IPS-18a (cell line): ENCODE measurements around the gene CHD8.
"Not testable (repeated sequence)": the region's sequence is repeated elsewhere in the genome, so short reads cannot be mapped to it uniquely, and the experiment has no call there.

ENCODE experiments used
- H3K27ac ChIP-seq: one replicate; pipeline ENCODE4 v1.5.1; 2013; ENCODE audit warnings: low read length
- H3K27me3 ChIP-seq: one replicate; pipeline ENCODE4 v1.6.1; 2013; ENCODE audit warnings: mild to moderate bottlenecking, low read length; ENCODE audit not compliant: control insufficient read depth, insufficient read depth
- H3K36me3 ChIP-seq: one replicate; pipeline ENCODE4 v1.6.1; 2013; ENCODE audit warnings: low read depth, low read length; ENCODE audit not compliant: control insufficient read depth
- H3K4me1 ChIP-seq: one replicate; pipeline ENCODE4 v1.6.1; 2013; ENCODE audit warnings: low read depth, low read length; ENCODE audit not compliant: control insufficient read depth
- H3K4me3 ChIP-seq: one replicate; pipeline ENCODE4 v1.5.1; 2013; ENCODE audit warnings: low read length
- H3K9ac ChIP-seq: one replicate; pipeline ENCODE4 v1.6.1; 2013; ENCODE audit warnings: mild to moderate bottlenecking, low read length, moderate library complexity
- H3K9me3 ChIP-seq: one replicate; pipeline ENCODE4 v1.6.1; 2013; ENCODE audit warnings: low read depth, low read length; ENCODE audit not compliant: control insufficient read depth

The CHD8 gene

DNA sequence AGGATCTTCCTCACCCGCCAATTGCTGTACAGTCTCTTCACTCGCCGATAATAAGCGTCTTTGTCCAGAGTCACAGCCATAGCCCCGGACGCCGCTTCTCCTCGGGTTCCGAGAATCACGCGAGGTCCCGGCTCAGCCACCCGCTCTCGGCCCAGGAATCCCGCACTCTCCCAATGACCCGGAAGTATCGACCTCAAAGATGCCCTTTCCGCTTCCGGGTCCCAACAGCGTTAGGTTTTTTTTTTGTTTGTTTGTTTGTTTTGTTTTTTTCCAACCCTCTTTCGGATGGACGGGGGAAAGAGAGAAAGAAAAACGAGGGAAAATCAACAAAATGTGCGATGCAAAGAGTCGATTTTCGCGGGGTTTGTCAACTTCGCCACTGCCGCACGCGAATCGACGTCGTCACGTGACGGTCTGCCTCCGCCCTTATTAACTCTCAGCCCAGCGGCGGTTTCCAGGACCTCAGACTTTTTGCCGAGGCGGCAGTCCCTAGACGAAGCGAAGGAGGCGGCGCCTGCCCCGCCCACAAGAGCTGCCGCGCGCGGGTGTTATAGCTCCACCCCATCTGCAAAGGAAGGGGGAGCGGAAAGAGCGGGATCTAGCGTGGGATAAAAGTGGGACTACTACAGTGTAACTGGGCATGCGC is 72.0 kb downstream of the CHD8 start, which contains the start of gene SUPT16H:
Gene SUPT16H (minus strand): TSS at position 172 of the 646 bp plus-strand sequence. CDS start 92 bp downstream, at position 80.
- Histone ChIP-seq H3K9me3 (no peaks in the 10 kb centered on the region), H3K4me3 (peak within 1 kb of the TSS; percentile 99), H3K9ac (peak within 1 kb of the TSS; percentile 99), H3K4me1 (peaks cover 12% of the 10 kb centered on the region), H3K36me3 (peaks cover 30% of the 10 kb centered on the region), H3K27me3 (no peaks in the 10 kb centered on the region), H3K27ac (peak within 1 kb of the TSS; percentile 97)

DNA sequence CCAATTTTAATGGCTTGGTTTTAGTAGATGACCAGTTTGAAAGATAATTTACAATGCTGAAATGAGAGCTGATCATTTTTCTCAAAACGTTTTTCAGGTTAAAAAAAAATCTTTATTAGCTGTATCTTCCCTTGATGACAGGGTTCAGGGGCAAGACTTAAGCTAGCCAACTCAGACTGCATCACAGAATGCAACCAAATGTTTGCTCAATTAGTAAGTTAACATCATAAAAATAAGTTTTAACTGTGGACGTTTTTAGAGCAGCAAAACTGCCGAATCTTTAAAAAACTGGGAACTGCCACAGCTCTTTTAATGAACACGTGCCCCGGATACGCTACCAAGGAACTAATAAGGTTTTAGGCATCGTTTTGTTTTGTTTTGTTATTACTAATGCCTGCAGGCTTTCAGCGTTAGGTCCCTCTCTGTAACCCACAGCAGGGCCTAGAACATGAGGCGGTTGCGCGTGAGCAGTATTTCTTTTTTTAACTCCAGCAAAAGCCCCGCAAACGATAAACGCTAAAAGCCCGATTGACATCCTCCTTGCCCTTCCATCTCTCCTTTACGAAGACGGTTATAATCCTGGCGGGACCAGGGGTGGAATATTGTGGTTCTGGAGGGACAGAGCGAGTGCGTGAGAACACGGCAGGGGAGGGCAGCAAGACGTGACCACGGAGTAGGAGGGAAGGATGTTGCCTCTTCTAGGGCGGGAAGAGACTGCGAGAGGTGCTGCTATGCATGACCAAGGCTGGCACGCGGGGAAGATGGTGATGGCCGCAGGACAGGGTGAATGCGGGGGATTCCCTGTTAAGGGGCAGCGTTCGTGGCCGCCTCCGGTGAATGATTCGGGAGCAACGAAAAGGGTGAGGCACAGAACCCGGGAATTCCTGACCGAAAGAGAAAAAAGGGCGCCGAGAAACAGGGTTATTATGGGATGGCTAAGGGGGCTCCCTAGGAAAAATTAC is 72.8 kb downstream of the CHD8 start:
- peak overlapping the region; percentile 99 for H3K9ac ChIP-seq
- H3K27me3 ChIP-seq = no peaks in the 10 kb centered on the region
- H3K36me3 ChIP-seq = peaks cover 30% of the 10 kb centered on the region
- peak overlapping the region; percentile 97 for H3K27ac ChIP-seq
- H3K4me3 ChIP-seq = peak overlapping the region; percentile 99
- H3K9me3 ChIP-seq = no peaks in the 10 kb centered on the region
- peaks cover 12% of the 10 kb centered on the region for H3K4me1 ChIP-seq

DNA sequence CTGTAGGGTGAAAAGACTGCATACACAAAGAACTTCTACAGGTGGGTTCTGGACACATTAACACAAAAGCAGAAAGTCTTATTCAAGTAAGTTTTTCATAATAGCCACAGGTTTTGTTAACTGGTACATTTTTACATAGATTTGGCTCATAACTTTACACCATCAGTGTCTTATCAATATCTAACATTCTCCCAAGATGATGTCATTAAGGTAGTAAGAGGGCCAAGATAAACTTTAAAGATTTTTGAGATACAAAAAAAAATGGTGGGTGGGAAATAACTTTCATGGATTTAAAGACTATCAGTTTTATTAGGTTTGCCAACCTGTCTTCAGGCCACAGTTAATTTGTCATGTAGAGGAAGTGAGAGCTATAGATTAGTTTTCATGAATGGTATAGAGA is 73.8 kb downstream of the CHD8 start:
- H3K4me3 ChIP-seq = peak overlapping the region; percentile 99
- peaks cover 30% of the 10 kb centered on the region for H3K36me3 ChIP-seq

DNA sequence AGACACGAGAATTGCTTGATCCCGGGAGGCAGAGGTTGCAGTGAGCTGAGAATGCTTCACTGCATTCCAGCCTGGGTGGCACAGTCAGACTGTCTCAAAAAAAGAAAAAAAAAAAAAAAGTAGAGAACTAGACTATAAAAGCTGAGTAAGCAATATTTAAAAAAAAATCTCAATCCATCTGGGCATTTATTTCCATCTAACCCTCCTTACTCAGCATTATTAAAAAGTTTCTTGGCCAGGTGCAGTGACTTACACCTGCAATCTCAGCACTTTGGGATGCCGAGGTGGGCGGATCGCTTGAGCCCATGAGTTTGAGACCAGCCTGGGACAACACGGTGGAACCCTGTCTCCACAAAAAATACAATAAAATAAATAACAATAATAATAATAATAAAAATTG is 76.6 kb downstream of the CHD8 start:
- no peak overlapping the region for H3K4me3 ChIP-seq
- peaks cover 31% of the 10 kb centered on the region for H3K36me3 ChIP-seq
- no peak overlapping the region for H3K27ac ChIP-seq
- peaks cover 8% of the 10 kb centered on the region for H3K4me1 ChIP-seq
- no peaks in the 10 kb centered on the region for H3K9me3 ChIP-seq
- no peaks in the 10 kb centered on the region for H3K27me3 ChIP-seq
- H3K9ac ChIP-seq = no peak overlapping the region

More for the DNA sequence above, 73.8 kb downstream of the CHD8 start:
- peaks cover 12% of the 10 kb centered on the region for H3K4me1 ChIP-seq
- H3K9me3 ChIP-seq = no peaks in the 10 kb centered on the region
- H3K27me3 ChIP-seq = no peaks in the 10 kb centered on the region
- peak overlapping the region; percentile 99 for H3K9ac ChIP-seq
- H3K27ac ChIP-seq = no peak overlapping the region

DNA sequence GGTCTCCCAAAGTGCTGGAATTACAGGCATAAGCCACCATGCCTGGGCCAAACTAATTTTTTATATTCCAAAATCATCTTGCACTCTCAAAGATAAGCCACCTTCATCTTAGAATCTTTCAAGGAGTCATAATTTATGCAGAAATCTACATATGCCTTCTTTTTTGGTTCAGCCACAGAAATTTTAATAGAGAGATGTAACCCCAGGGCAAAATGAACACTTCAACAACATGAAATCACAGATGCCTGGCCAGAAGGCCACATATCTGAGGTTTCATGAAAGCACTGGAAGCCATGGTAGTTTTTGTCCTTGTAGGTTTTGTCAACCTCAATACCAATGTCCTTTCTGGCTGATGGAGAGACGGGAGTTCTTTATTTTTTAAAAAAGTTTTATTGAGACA is 81.9 kb downstream of the CHD8 start:
- Histone ChIP-seq H3K36me3 (peaks cover 68% of the 10 kb centered on the region), H3K4me1 (no peaks in the 10 kb centered on the region), H3K9ac (no peak overlapping the region), H3K4me3 (no peak overlapping the region), H3K27me3 (no peaks in the 10 kb centered on the region), H3K27ac (no peak overlapping the region), H3K9me3 (no peaks in the 10 kb centered on the region)

DNA sequence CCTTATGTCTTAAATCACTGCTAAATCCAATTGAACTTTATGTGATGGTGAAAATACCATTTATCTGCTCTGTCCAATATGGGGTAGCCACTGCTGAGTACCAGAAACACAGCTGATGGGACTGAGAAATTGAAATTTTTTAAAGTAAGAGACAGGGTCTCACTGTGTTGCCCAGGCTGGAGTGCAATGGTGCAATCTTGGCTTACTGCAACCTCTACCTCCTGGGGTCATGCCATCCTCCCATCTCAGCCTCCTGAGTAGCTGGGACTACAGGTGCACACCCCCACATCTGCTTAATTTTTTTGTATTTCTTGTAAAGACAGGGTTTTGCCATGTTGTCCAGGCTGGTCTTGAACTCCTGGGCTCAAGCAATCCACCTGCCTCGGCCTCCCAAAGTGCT is 83.1 kb downstream of the CHD8 start:
- H3K27ac ChIP-seq, H3K9ac ChIP-seq: not testable (repeated sequence)
- H3K36me3 ChIP-seq = peaks cover 70% of the 10 kb centered on the region

DNA sequence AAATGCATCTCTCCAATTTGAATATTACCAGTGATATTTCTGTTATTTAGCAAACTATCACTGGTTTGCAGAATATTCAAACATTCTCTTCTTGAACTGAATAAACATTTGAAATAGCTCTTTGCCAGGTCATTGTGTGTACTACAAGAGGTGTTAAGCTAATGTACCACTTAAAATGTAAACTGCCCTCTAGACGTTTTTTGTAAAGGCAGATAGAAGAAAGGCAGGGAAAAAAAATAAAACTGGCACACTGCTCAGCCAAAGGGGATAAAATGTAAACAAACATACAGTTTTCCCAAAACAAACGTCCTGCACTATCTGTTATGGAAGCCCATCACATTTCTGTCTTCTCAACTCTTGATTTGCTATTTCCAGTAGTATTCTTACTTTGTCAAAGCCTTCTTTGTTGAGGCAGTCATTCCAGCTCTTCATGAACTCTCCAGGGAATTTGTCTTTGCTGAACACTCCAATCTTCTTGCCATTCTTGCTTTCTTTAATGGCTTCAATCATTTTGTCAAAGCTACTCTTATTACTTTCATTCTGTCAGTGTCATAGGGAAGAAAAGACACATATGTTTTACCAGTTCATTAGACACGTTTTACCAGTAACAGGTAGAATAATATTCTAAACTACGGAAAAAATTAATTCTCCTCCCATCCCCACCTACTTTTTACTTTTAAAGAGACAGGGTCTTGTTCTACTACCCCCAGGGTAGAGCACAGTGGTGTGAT is 85.8 kb downstream of the CHD8 start:
- Histone ChIP-seq H3K27me3 (no peaks in the 10 kb centered on the region), H3K27ac (no peak overlapping the region), H3K4me3 (no peak overlapping the region), H3K9ac (no peak overlapping the region), H3K4me1 (no peaks in the 10 kb centered on the region), H3K36me3 (peaks cover 81% of the 10 kb centered on the region), H3K9me3 (no peaks in the 10 kb centered on the region)

More for the DNA sequence above, 83.1 kb downstream of the CHD8 start:
- not testable (repeated sequence) for H3K4me3 ChIP-seq, H3K27me3 ChIP-seq, H3K9me3 ChIP-seq, H3K4me1 ChIP-seq

DNA sequence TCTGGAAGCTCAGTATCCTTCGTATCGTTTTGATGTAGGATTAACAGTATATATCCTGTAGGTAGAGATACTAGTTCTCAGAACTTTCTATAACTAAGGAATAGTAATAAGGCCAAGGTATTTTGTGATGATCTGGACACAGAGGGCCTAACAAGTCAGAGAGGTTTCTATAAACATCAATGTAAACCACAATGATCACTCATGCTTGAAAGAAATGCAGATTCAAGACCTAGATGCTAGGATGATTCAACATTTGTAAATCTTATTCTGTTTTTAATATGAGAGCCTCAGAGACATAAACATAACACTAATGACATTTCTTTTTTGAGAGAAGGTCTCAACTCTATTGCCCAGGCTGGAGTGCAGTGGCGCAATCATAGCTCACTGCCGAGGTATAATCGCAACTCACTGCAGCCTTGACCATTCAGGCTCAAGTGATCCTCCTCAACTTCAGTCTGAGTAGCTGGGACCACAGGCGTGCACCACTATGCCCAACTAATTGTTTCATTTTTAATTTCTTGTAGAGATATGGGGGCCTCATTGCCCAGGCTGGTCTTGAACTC is 88.3 kb downstream of the CHD8 start:
- peaks cover 99% of the 10 kb centered on the region for H3K36me3 ChIP-seq
- H3K27me3 ChIP-seq = no peaks in the 10 kb centered on the region
- H3K27ac ChIP-seq = no peak overlapping the region

DNA sequence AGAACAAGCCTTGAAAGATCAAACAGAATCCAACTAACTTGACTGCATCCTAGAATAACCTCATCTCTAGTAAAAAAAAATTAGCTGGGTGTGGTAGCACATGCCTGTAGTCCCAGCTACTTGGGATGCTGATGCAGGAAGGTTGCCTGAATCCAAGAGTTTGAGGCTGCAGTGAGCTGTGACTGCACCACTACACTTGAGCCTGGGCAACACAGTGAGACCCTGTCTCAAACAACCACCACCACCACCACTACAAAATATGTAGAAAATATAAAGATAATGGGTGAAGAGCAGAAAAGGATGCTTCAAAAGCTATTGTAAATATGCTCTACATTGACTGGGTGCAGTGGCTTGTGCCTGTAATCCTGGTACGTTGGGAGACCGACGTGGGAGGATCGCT is 99.4 kb downstream of the CHD8 start:
- no peaks in the 10 kb centered on the region for H3K27me3 ChIP-seq
- no peak overlapping the region for H3K4me3 ChIP-seq
- no peaks in the 10 kb centered on the region for H3K9me3 ChIP-seq
- no peak overlapping the region for H3K27ac ChIP-seq
- peaks cover 97% of the 10 kb centered on the region for H3K36me3 ChIP-seq
- H3K4me1 ChIP-seq = no peaks in the 10 kb centered on the region
- no peak overlapping the region for H3K9ac ChIP-seq

More for the DNA sequence above, 88.3 kb downstream of the CHD8 start:
- Histone ChIP-seq H3K4me1 (no peaks in the 10 kb centered on the region), H3K9me3 (no peaks in the 10 kb centered on the region), H3K4me3 (no peak overlapping the region), H3K9ac (no peak overlapping the region)

DNA sequence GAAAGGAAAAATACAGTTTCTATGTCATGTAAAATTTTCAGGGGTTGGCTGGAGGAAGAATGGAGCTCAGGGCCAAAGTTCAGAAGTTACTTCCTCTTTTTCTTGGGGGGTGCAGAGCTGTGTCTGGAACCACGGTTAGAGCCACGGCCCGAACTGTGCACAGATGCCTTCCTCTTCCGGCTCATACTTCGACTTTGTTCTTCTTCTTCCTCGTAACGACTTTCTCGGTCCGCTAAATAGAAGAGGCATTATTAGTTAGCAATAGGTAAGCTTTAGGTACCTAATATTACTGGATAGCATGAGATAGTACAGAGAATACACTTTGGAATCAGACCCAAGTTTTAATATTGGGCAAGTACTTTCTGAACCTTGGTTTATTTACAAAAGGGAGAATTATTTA is 103.3 kb downstream of the CHD8 start:
- H3K27ac ChIP-seq = no peak overlapping the region
- H3K9ac ChIP-seq = no peak overlapping the region
- no peaks in the 10 kb centered on the region for H3K9me3 ChIP-seq
- no peaks in the 10 kb centered on the region for H3K4me1 ChIP-seq
- H3K4me3 ChIP-seq = no peak overlapping the region
- H3K27me3 ChIP-seq = no peaks in the 10 kb centered on the region
- peaks cover 69% of the 10 kb centered on the region for H3K36me3 ChIP-seq

DNA sequence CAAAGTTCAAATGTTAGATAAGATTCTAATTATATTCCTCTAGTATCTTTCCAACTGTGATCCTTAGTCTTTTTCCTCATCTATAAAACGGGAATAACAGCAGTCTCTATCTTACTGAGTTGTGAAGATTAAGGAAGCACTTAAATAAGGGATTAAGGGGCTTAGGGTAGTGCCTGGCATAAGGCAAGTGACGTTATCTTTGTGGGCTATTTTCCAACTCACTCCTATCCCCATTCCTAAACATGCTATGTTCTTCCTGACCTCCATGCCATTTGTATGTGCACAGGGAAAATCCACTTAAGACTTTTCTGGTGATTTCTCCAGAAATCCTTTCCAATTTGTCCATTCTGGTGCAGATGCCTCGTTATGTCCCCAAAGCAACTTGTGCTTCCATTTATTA is 105.4 kb downstream of the CHD8 start:
- no peak overlapping the region for H3K4me3 ChIP-seq
- H3K4me1 ChIP-seq = peaks cover 6% of the 10 kb centered on the region
- no peak overlapping the region for H3K27ac ChIP-seq
- H3K9me3 ChIP-seq = no peaks in the 10 kb centered on the region
- peaks cover 48% of the 10 kb centered on the region for H3K36me3 ChIP-seq
- no peak overlapping the region for H3K9ac ChIP-seq
- H3K27me3 ChIP-seq = no peaks in the 10 kb centered on the region
